ENCODE measurements around the gene HOXD8. TPM values are rescaled to one million over a fixed set of nuclear protein-coding genes. Genes with fewer than 3 reads are reported as not detected.
A peak's percentile ranks its signal among the peaks of the same experiment; 100 is the strongest.

The HOXD8 gene
- total RNA-seq, 5 donors from 2014 or later (not counting 1 experiment from before 2014, with no cell fraction given), result not detected

- POLR2A ChIA-PET, result interaction anchor here in 1 of 2 donors (0.6 kb wide), 1 partner anchor 709 kb away, joined by 3 read pairs; no protein-coding TSS in a partner anchor
- H3K4me3 ChIP-seq (ENCODE audit: control insufficient read depth in 1 of 2, extremely low read depth in 1 of 2, low read length in 1 of 2), result no peak overlapping the region
- Mint-ChIP-seq H3K4me3 (peak overlapping the region; percentile 26 to 68 (median 60)), H3K27ac (peak overlapping the region in 1 of 2 donors; percentile 44), H3K36me3 (no peaks in the 10 kb centered on the region), H3K9me3 (no peaks in the 10 kb centered on the region), H3K4me1 (peaks cover 26 to 39% (median 30%) of the 10 kb centered on the region in 3 donors), H3K27me3 (peaks cover 74 to 82% of the 10 kb centered on the region in 2 donors)
- H3K27me3 ChIP-seq (replicated peaks in 1 of 2; ENCODE audit: control insufficient read depth in 2 of 2, extremely low read depth in 1 of 2, insufficient read depth in 2 of 2, low read length in 1 of 2), result peaks cover 43 to 76% of the 10 kb centered on the region in 2 experiments
- ATAC-seq (replicated peaks in 1 of 4), result no peak
- CTCF ChIA-PET, result no interaction called here
- H3K27ac ChIP-seq (ENCODE audit: low read length), result no peak overlapping the region
- no peaks in the 10 kb centered on the region for H3K36me3 ChIP-seq (ENCODE audit: control insufficient read depth in 2 of 2, extremely low read depth in 1 of 2, insufficient read depth in 1 of 2, low read length in 1 of 2)
- peaks cover 4 to 18% of the 10 kb centered on the region in 2 experiments for H3K4me1 ChIP-seq (ENCODE audit: control insufficient read depth in 1 of 2, extremely low read depth in 1 of 2, insufficient read depth in 2 of 2, low read length in 2 of 2)
- no peaks in the 10 kb centered on the region for H3K9me3 ChIP-seq
- no peak for DNase-seq
- WGBS (ENCODE audit: insufficient coverage), result 11% methylated on average over 20 of the region's 25 CpGs
These were observed 23.6 kb upstream of the HOXD8 start for GRCh38 chr2:176105730-176106580.

- Mint-ChIP-seq H3K27ac (peak within 1 kb of the TSS in 1 of 2 donors; percentile 57), H3K4me3 (peak within 1 kb of the TSS; percentile 26 to 68 (median 60)), H3K9me3 (no peaks in the 10 kb centered on the region), H3K4me1 (peaks cover 30 to 39% (median 34%) of the 10 kb centered on the region in 3 donors), H3K36me3 (no peaks in the 10 kb centered on the region), H3K27me3 (peaks cover 70 to 82% of the 10 kb centered on the region in 2 donors)
- no peak for DNase-seq
- ATAC-seq (replicated peaks in 1 of 4), result peak in 2 of 4 experiments; percentile 23 to 50
- Histone ChIP-seq H3K9me3 (no peaks in the 10 kb centered on the region), H3K27ac (ENCODE audit: low read length) (no peak within 1 kb of the TSS), H3K4me1 (ENCODE audit: control insufficient read depth in 1 of 2, extremely low read depth in 1 of 2, insufficient read depth in 2 of 2, low read length in 2 of 2) (peaks cover 4 to 22% of the 10 kb centered on the region in 2 experiments), H3K27me3 (replicated peaks in 1 of 2; ENCODE audit: control insufficient read depth in 2 of 2, extremely low read depth in 1 of 2, insufficient read depth in 2 of 2, low read length in 1 of 2) (peaks cover 35 to 75% of the 10 kb centered on the region in 2 experiments), H3K4me3 (ENCODE audit: control insufficient read depth in 1 of 2, extremely low read depth in 1 of 2, low read length in 1 of 2) (peak within 1 kb of the TSS in 1 of 2 donors; percentile 46), H3K36me3 (ENCODE audit: control insufficient read depth in 2 of 2, extremely low read depth in 1 of 2, insufficient read depth in 1 of 2, low read length in 1 of 2) (no peaks in the 10 kb centered on the region)
- POLR2A ChIA-PET, result no interaction called here
- CTCF ChIA-PET, result interaction anchor here in 1 of 2 donors (0.7 kb wide), 1 partner anchor 464 kb away, joined by 3 read pairs; no protein-coding TSS in a partner anchor
- 10% methylated on average over 62 of the region's 85 CpGs for WGBS (ENCODE audit: insufficient coverage)
These were observed 22.6 kb upstream of the HOXD8 start, which contains the start of gene HOXD11 for GRCh38 chr2:176106581-176107539. TSS of gene HOXD11 (plus strand) at chr2:176107280. CDS start at chr2:176107356, 76 bp downstream.

GRCh38 chr2:176107731-176108181 is 21.7 kb upstream of the HOXD8 start:
- ChIA-PET CTCF (interaction anchor here in 1 of 2 donors (0.7 kb wide), 1 partner anchor 1237 kb away, joined by 4 read pairs; no protein-coding TSS in a partner anchor), POLR2A (no interaction called here)
- DNase-seq (no peak), ATAC-seq (replicated peaks in 1 of 4) (no peak)
- Histone ChIP-seq H3K27me3 (replicated peaks in 1 of 2; ENCODE audit: control insufficient read depth in 2 of 2, extremely low read depth in 1 of 2, insufficient read depth in 2 of 2, low read length in 1 of 2) (peaks cover 29 to 79% of the 10 kb centered on the region in 2 experiments), H3K36me3 (ENCODE audit: control insufficient read depth in 2 of 2, extremely low read depth in 1 of 2, insufficient read depth in 1 of 2, low read length in 1 of 2) (no peaks in the 10 kb centered on the region), H3K4me1 (ENCODE audit: control insufficient read depth in 1 of 2, extremely low read depth in 1 of 2, insufficient read depth in 2 of 2, low read length in 2 of 2) (peaks cover 4 to 22% of the 10 kb centered on the region in 2 experiments), H3K4me3 (ENCODE audit: control insufficient read depth in 1 of 2, extremely low read depth in 1 of 2, low read length in 1 of 2) (no peak overlapping the region), H3K27ac (ENCODE audit: low read length) (no peak overlapping the region), H3K9me3 (no peaks in the 10 kb centered on the region)
- Mint-ChIP-seq H3K4me3 (no peak overlapping the region), H3K4me1 (peaks cover 30 to 39% (median 34%) of the 10 kb centered on the region in 3 donors), H3K36me3 (no peaks in the 10 kb centered on the region), H3K9me3 (no peaks in the 10 kb centered on the region), H3K27ac (no peak overlapping the region), H3K27me3 (peaks cover 66 to 82% of the 10 kb centered on the region in 2 donors)
- 6% methylated on average over 46 of the region's 59 CpGs for WGBS (ENCODE audit: insufficient coverage)

- Mint-ChIP-seq H3K9me3 (no peaks in the 10 kb centered on the region), H3K4me3 (peak overlapping the region in 2 of 3 donors; percentile 42 to 46), H3K27me3 (peaks cover 65 to 83% of the 10 kb centered on the region in 2 donors), H3K36me3 (no peaks in the 10 kb centered on the region), H3K27ac (peak overlapping the region in 1 of 2 donors; percentile 21), H3K4me1 (peaks cover 30 to 35% (median 30%) of the 10 kb centered on the region in 3 donors)
- peaks cover 4 to 20% of the 10 kb centered on the region in 2 experiments for H3K4me1 ChIP-seq (ENCODE audit: control insufficient read depth in 1 of 2, extremely low read depth in 1 of 2, insufficient read depth in 2 of 2, low read length in 2 of 2)
- no peaks in the 10 kb centered on the region for H3K36me3 ChIP-seq (ENCODE audit: control insufficient read depth in 2 of 2, extremely low read depth in 1 of 2, insufficient read depth in 1 of 2, low read length in 1 of 2)
- DNase-seq (no peak), ATAC-seq (replicated peaks in 1 of 4) (no peak)
- H3K27me3 ChIP-seq (replicated peaks in 1 of 2; ENCODE audit: control insufficient read depth in 2 of 2, extremely low read depth in 1 of 2, insufficient read depth in 2 of 2, low read length in 1 of 2), result peaks cover 24 to 77% of the 10 kb centered on the region in 2 experiments
- ChIA-PET CTCF (interaction anchor here in 1 of 2 donors (2.0 kb wide), 1 partner anchor 18 kb away, joined by 6 read pairs; no protein-coding TSS in a partner anchor), POLR2A (interaction anchor here in 1 of 2 donors (0.6 kb wide), 1 partner anchor 14 kb away, joined by 7 read pairs; no protein-coding TSS in a partner anchor)
- WGBS (ENCODE audit: insufficient coverage), result 0% methylated on average over 1 of the region's 26 CpGs
- no peaks in the 10 kb centered on the region for H3K9me3 ChIP-seq
- peak overlapping the region in 1 of 2 donors; percentile 2 for H3K4me3 ChIP-seq (ENCODE audit: control insufficient read depth in 1 of 2, extremely low read depth in 1 of 2, low read length in 1 of 2)
- no peak overlapping the region for H3K27ac ChIP-seq (ENCODE audit: low read length)
These were observed 20.2 kb upstream of the HOXD8 start for GRCh38 chr2:176109192-176109901.

- Mint-ChIP-seq H3K4me1 (peaks cover 27 to 29% (median 28%) of the 10 kb centered on the region in 3 donors), H3K9me3 (no peaks in the 10 kb centered on the region), H3K4me3 (no peak overlapping the region), H3K27ac (no peak overlapping the region), H3K27me3 (peaks cover 61 to 84% of the 10 kb centered on the region in 2 donors), H3K36me3 (no peaks in the 10 kb centered on the region)
- CTCF ChIA-PET, result interaction anchor here in 1 of 2 donors (1.8 to 2.0 kb wide), 2 partner anchors 17 to 1769 kb away, joined by 6 to 7 read pairs; no protein-coding TSS in a partner anchor
- Histone ChIP-seq H3K4me3 (ENCODE audit: control insufficient read depth in 1 of 2, extremely low read depth in 1 of 2, low read length in 1 of 2) (no peak overlapping the region), H3K36me3 (ENCODE audit: control insufficient read depth in 2 of 2, extremely low read depth in 1 of 2, insufficient read depth in 1 of 2, low read length in 1 of 2) (no peaks in the 10 kb centered on the region), H3K27me3 (replicated peaks in 1 of 2; ENCODE audit: control insufficient read depth in 2 of 2, extremely low read depth in 1 of 2, insufficient read depth in 2 of 2, low read length in 1 of 2) (peaks cover 24 to 77% of the 10 kb centered on the region in 2 experiments), H3K9me3 (no peaks in the 10 kb centered on the region), H3K27ac (ENCODE audit: low read length) (no peak overlapping the region), H3K4me1 (ENCODE audit: control insufficient read depth in 1 of 2, extremely low read depth in 1 of 2, insufficient read depth in 2 of 2, low read length in 2 of 2) (peaks cover 4 to 14% of the 10 kb centered on the region in 2 experiments)
- POLR2A ChIA-PET, result interaction anchor here in 1 of 2 donors (0.6 kb wide), 2 partner anchors 14 to 123 kb away, joined by 3 to 7 read pairs; no protein-coding TSS in a partner anchor
- no peak for ATAC-seq (replicated peaks in 1 of 4)
- DNase-seq, result no peak
- no CpG with 5 or more reads among the region's 4 CpGs for WGBS (ENCODE audit: insufficient coverage)
These were observed 19.6 kb upstream of the HOXD8 start for GRCh38 chr2:176109946-176110345.

All from T-cell (primary cell).